ENCODE results near the gene PPP2R2D. TPM values are rescaled to one million over a fixed set of nuclear protein-coding genes. Genes with fewer than 3 reads are reported as not detected.

The PPP2R2D gene
- total RNA-seq, 1 experiment from 2014 or later, result 33.2 TPM

- peaks cover 8% of the 10 kb centered on the region for H3K9me3 Mint-ChIP-seq
- TF ChIP-seq ZNF532 (CRISPR knock-in tag; IDR thresholded peaks at IDR 0.05; ENCODE audit: borderline replicate concordance) (no peak), NFYB (CRISPR knock-in tag; conservative IDR thresholded peaks at IDR 0.05; ENCODE audit: low read depth) (no peak), FOXP1 (CRISPR knock-in tag; IDR thresholded peaks at IDR 0.05; ENCODE audit: borderline replicate concordance) (no peak), E2F5 (CRISPR knock-in tag; IDR thresholded peaks at IDR 0.05) (no peak), TEAD1 (CRISPR knock-in tag; IDR thresholded peaks at IDR 0.05) (no peak), CREM (CRISPR knock-in tag; IDR thresholded peaks at IDR 0.05) (no peak), PRRX2 (CRISPR knock-in tag; IDR thresholded peaks at IDR 0.05) (no peak), ZNF219 (CRISPR knock-in tag; IDR thresholded peaks at IDR 0.05; ENCODE audit: borderline replicate concordance) (no peak), GABPB1 (CRISPR knock-in tag; IDR thresholded peaks at IDR 0.05) (no peak), SMAD4 (CRISPR knock-in tag; IDR thresholded peaks at IDR 0.05) (no peak), RORB (CRISPR knock-in tag; IDR thresholded peaks at IDR 0.05) (no peak), CDX4 (CRISPR knock-in tag; IDR thresholded peaks at IDR 0.05; ENCODE audit: borderline replicate concordance) (no peak), KAT7 (CRISPR knock-in tag; IDR thresholded peaks at IDR 0.05; ENCODE audit: borderline replicate concordance) (no peak), ZNF671 (CRISPR knock-in tag; IDR thresholded peaks at IDR 0.05) (no peak), ZNF121 (CRISPR knock-in tag; IDR thresholded peaks at IDR 0.05) (no peak), ATF2 (CRISPR knock-in tag; IDR thresholded peaks at IDR 0.05; ENCODE audit: borderline replicate concordance, low read depth) (no peak), RELA (CRISPR knock-in tag; IDR thresholded peaks at IDR 0.05; ENCODE audit: borderline replicate concordance) (no peak), NR1H2 (CRISPR knock-in tag; IDR thresholded peaks at IDR 0.05) (no peak), NFATC4 (CRISPR knock-in tag; IDR thresholded peaks at IDR 0.05) (no peak)
- TF ChIP-seq, protein P1, sequence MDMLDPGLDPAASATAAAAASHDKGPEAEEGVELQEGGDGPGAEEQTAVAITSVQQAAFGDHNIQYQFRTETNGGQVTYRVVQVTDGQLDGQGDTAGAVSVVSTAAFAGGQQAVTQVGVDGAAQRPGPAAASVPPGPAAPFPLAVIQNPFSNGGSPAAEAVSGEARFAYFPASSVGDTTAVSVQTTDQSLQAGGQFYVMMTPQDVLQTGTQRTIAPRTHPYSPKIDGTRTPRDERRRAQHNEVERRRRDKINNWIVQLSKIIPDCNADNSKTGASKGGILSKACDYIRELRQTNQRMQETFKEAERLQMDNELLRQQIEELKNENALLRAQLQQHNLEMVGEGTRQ (CRISPR knock-in tag; IDR thresholded peaks at IDR 0.05), result no peak
- DNase-seq (ENCODE audit: low spot score) (no peak), ATAC-seq (no peak)
- ChIA-PET CTCF (no interaction called here), POLR2A (no interaction called here)
- H3K27ac Mint-ChIP-seq, result no peak overlapping the region
- no peak overlapping the region for H3K4me3 Mint-ChIP-seq
- H3K27me3 Mint-ChIP-seq (ENCODE audit: low read depth), result no peaks in the 10 kb centered on the region
- H3K4me1 Mint-ChIP-seq, result peaks cover 17% of the 10 kb centered on the region
- peaks cover 22% of the 10 kb centered on the region for H3K36me3 Mint-ChIP-seq
Measured at GRCh38 chr10:131915484-131915883, 14.7 kb downstream of the PPP2R2D start.

Data from WTC11 (cell line).